Stimulated activated CD4-positive, alpha-beta T cell treated with anti-CD3 and anti-CD28 coated beads, Interleukin-12 subunit alpha, Interleukin-12 subunit beta, amount 100 ng/mL, for 4 hours (primary cell): ENCODE measurements around the gene TMEM215.
"Not testable (repeated sequence)": the region's sequence is repeated elsewhere in the genome, so short reads cannot be mapped to it uniquely, and the experiment has no call there.

ENCODE experiments used
- DNase-seq: peaks from one replicate; pipeline ENCODE4 v3.0.0-alpha.2; 2020

The TMEM215 gene

GRCh38 chr9:32783168-32783891, at the start of gene TMEM215:
TMEM215 (plus strand) TSS chr9:32783540; CDS start chr9:32784184, 644 bp downstream.
- DNase-seq, result no peak

DNA sequence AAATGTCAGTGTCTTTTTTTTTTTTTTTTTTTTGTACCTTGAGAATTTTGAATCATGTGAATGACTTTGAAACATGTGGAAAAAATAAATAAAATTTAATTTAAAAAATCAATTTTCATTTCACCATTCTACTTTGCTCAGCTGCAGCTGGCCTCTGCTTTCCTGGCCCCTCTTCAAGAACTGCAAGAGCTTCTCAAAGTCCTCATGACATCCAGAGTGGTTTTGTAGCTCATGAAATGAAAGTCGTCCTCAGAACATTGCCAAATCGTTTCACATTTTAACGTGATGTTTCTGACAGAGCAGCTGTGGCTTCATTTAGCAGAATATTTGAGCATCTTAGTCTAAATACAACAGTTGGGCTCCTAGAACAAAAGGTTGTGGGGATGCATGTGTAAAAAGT, 47.9 kb upstream of the TMEM215 start:
- DNase-seq, result no peak

DNA sequence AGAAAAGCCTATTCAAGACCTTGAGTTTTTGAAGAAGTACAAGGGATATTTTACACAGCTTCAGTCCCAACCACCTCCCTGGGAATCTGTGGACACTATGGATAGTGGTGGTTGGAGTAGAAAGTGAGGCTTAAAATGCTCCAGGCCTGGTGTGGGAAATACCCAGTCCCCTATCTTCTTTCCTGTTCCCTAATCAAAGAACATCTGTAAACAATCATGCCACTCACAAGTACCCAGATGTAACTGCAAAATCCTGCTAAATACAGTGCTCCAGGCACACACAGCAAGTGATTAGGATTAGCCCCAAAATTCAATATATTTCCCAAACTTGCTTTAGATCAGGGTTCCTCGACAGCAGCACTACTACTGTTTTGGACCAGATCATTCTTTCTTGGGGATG, 46.0 kb upstream of the TMEM215 start:
- DNase-seq, result no peak

GRCh38 chr9:32738501-32739172, 44.7 kb upstream of the TMEM215 start:
- no peak for DNase-seq

GRCh38 chr9:32741706-32742105, 41.6 kb upstream of the TMEM215 start:
- no peak for DNase-seq

DNA sequence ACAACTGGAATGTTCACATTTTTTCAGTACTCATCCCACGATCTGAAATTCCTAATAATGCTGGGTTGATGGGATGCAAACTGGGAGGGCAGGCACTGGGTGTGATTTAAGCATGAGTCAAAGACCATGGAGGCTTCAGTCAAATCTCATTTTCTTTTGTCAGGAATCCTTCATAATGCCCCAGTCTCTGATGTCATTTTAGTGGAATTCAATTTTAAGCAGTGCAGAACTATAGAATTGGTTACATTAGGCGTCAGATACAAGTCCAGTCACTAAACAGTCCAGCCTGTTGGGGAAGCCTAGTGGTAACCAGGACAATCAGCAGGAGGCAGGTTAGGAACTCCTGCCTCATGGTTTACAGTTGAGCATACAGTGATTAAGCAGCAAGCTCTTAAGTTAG, 41.0 kb upstream of the TMEM215 start:
- no peak for DNase-seq

DNA sequence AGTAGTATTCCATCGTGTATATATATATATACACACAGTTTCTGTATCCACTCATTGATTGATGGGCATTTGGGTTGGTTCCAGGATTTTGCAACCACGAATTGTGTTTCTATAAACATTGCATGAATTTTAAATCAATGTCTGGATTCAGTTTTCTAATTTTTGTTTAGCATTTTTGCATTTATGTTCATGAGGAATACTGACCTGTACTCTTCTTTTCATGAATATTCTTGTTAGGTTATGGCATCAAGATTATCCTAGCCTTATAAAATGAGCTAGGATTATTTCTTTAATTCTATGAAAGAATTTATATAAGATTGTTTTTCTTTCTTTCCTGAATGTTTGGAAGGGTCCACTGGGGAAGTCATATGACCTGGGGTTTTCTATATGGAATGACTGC, 35.3 kb upstream of the TMEM215 start:
- DNase-seq, result no peak

GRCh38 chr9:32755730-32756129, 27.6 kb upstream of the TMEM215 start:
- no peak for DNase-seq

- no peak for DNase-seq
Observed at GRCh38 chr9:32764139-32764538, 19.2 kb upstream of the TMEM215 start.

DNA sequence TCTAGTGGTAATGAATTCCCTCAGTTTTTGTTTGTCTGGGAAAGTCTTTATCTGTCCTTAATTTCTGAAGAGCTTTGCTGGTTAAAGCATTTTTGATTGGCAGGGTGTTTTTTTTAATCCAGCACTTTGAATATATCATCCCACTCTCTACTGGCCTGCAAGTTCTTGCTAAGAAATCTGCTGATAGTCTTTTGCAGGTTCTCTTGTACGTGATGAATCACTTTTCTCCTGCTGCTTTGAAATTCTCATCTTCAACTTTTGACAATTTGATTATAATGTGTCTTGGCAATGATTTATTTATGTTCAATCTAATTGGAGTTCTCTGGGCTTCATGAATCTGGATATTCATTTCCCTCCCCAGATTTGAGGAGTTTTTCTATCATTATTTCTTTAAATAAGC, 8.1 kb upstream of the TMEM215 start:
- DNase-seq, result no peak

GRCh38 chr9:32776201-32776600, 7.1 kb upstream of the TMEM215 start:
- no peak for DNase-seq

DNA sequence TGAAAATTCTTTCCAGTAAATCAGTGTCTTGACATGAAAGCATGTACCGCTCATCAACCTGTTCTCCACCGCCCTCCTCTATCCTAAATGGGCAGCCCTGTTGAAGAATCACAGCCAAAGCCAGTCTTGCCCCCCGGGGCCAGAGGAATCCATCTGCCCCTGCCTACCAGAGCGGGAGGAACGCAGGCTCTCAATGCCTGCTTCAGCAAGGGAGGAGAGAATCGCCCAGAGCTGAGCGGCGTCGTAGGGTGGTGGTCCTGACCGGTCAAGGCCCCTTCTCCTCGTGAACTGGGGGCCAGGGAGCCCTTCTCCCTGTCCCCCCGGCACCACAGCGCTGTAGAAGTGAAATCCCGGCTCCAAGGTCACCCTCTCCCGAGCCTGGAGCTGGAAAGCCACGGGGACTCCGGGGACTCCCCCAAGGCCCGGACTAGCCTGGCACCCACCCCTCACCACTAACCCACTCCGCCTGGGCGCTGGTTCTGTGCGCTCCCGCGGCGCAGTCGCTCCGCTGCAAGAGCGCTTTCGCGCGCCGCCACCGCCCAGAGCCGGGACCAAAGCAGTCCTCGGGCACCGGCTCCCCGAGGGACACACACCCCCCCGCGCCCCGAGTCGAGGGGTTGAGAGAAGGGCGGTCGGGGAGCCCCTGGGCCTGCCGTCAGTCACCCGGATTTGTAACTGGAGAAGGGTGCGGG, 718 bp upstream of the TMEM215 start:
- no peak for DNase-seq

GRCh38 chr9:32787816-32788215, 4.5 kb downstream of the TMEM215 start:
- no peak for DNase-seq

DNA sequence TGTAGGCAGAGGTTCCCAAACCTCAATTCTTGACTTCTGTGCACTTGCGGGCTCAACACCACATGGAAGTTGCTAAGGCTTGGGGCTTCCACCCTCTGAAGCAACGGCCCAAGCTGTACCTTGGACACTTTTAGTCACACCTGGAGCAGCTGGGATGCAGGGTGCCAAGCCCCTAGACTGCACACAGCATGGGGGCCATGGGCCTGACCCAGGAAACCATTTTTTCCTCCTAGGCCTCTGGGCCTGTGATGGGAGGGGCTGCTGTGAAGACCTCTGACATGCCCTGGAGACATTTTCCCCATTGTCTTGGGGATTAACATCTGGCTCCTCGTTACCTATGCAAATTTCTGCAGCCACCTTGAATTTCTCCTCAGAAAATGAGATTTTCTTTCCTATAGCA, 12.7 kb downstream of the TMEM215 start:
- not testable (repeated sequence) for DNase-seq

DNA sequence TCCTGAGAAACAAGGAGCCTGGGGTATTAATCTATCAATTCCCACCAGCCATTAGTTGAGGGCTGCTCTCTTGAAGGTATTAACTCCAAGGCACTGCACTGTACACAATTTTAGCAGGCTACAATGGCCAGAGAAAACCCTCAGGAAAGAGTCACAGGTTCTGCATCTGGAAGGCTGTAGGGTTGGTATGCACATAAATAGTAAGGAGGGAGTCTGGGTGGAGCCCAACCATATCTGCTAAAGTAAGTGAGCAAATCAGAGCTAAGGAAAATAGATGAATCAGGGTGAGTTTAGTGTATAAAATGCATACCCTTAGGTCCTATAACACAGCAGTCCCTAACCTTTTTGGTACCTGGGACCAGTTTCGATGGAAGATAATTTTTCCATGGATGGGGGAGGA, 18.2 kb downstream of the TMEM215 start:
- no peak for DNase-seq

DNA sequence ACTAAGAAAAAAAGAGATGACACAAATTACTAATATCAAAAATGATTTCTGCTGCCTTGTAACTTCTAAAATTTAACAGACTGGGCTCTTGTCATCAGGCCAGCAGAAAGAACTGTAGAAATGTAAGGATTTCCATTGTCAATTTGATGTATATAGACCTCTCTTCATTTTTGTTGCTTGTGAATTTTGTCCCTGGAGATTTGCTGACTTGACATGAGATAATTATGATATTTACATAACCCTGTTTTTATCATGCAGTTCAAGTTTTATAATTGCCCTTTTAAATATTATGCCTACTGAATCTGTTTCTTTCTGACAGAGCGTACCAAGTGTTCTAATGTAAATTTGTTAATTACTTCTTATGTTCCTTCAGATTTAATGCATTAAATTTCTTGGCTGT, 23.9 kb downstream of the TMEM215 start:
- no peak for DNase-seq

DNA sequence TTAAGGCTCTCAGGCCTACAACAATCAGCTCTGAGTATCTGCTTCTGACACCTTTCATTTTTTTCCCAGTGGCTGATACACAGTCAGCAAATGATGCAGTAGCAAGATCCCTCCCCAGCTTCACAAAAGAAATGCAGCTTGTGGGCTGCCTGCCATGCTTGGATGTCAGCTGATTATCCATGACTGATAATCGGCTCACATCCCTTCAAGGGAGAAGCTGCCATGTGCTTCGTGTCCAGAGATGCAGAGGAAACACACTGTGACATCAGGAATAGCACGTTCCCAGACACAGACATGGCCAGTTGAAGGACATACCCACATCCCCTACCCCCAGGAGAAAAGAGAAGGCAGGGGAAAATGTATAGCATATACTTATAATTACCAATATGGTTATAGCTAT, 27.9 kb downstream of the TMEM215 start:
- no peak for DNase-seq

- DNase-seq, result no peak
Observed at GRCh38 chr9:32820322-32820721, 37.0 kb downstream of the TMEM215 start.

- DNase-seq, result no peak
Observed at GRCh38 chr9:32823101-32823500, 39.8 kb downstream of the TMEM215 start.

- DNase-seq, result no peak
Observed at GRCh38 chr9:32823551-32823950, 40.2 kb downstream of the TMEM215 start.

DNA sequence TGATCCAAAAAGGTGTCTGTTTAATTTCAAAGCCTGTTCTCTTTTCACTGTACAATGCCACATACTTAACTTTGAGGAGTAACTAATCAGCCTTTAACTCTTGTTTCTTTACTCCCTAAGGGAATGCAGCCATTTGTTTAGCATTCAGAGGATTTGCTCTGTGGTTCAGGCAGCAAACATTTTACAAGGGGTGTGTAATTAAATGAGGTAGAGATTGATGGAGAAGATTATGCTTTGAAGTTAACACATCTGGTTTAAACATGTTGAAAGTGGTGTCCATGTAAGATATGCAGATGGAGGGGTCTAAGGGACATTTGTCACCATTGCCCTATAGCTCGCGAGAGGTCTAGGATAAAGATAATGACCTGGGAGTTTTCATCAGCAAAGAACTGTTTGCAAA, 41.9 kb downstream of the TMEM215 start:
- DNase-seq, result no peak

GRCh38 chr9:32828861-32829260, 45.5 kb downstream of the TMEM215 start:
- no peak for DNase-seq

- no peak for DNase-seq
Observed at GRCh38 chr9:32832346-32832745, 49.0 kb downstream of the TMEM215 start.
